ENCODE results near the gene ALDH3B1. TPM values are rescaled to one million over a fixed set of nuclear protein-coding genes. Genes with fewer than 3 reads are reported as not detected.
"Not testable (repeated sequence)": the region's sequence is repeated elsewhere in the genome, so short reads cannot be mapped to it uniquely, and the experiment has no call there.

The ALDH3B1 gene, protein sequence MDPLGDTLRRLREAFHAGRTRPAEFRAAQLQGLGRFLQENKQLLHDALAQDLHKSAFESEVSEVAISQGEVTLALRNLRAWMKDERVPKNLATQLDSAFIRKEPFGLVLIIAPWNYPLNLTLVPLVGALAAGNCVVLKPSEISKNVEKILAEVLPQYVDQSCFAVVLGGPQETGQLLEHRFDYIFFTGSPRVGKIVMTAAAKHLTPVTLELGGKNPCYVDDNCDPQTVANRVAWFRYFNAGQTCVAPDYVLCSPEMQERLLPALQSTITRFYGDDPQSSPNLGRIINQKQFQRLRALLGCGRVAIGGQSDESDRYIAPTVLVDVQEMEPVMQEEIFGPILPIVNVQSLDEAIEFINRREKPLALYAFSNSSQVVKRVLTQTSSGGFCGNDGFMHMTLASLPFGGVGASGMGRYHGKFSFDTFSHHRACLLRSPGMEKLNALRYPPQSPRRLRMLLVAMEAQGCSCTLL
- not detected for total RNA-seq

- no peak for DNase-seq
- ChIA-PET POLR2A (no interaction called here), CTCF (no interaction called here)
- Mint-ChIP-seq H3K4me3 (no peak within 1 kb of the TSS), H3K27ac (peak within 1 kb of the TSS; percentile 61), H3K27me3 (no peaks in the 10 kb centered on the region), H3K36me3 (ENCODE audit: low read depth) (no peaks in the 10 kb centered on the region), H3K9me3 (no peaks in the 10 kb centered on the region), H3K4me1 (peaks cover 5% of the 10 kb centered on the region)
These were observed at the start of gene ALDH3B1 for GRCh38 chr11:68010090-68011041. Gene ALDH3B1, plus strand, starts transcription at chr11:68010327. Its CDS starts 4,971 bp downstream, at chr11:68015298.

DNA sequence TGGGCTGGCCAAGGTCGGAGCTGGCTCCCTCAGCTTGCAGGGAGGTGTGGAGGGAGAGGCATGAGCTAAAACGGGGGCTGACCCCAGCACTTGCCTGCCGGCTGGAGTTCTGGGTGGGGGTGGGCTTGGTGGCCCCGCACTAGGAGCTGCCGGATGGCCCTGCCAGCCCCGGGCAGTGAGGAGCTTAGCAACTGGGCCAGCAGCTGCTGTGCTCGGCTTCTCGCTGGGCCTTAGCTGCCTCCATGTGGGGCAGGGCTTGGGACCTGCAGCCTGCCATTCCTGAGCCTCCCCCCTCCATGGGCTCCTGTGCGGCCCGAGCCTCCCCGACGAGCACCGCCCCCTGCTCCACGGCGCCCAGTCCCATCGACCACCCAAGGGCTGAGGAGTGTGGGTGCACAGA is 46.9 kb upstream of the ALDH3B1 start:
- CTCF ChIA-PET, result interaction anchor here (1.4 kb wide), 1 partner anchor 8 kb away, joined by 3 read pairs; no protein-coding TSS in a partner anchor
- DNase-seq; POLR2A ChIA-PET; H3K9me3 Mint-ChIP-seq; H3K4me3 Mint-ChIP-seq; H3K27ac Mint-ChIP-seq; H3K4me1 Mint-ChIP-seq; H3K36me3 Mint-ChIP-seq (ENCODE audit: low read depth): not testable (repeated sequence)
- peaks cover 18% of the 10 kb centered on the region for H3K27me3 Mint-ChIP-seq

DNA sequence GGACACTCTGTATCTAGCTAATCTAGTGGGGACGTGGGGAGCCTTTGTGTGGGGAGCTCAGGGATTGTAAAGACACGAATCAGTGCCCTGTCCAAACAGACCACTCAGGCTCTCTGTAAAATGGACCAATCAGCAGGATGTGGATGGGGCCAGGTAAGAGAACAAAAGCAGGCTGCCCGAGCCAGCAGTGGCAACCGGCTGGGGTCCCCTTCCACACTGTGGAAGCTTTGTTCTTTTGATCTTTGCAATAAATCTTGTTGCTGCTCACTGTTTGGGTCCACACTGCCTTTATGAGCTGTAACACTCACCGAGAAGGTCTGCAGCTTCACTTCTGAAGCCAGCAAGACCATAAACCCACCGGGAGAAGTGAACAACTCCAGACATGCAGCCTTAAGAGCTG is 46.2 kb upstream of the ALDH3B1 start:
- H3K27me3 Mint-ChIP-seq, result peaks cover 18% of the 10 kb centered on the region
- H3K27ac Mint-ChIP-seq; DNase-seq; H3K4me1 Mint-ChIP-seq; H3K4me3 Mint-ChIP-seq; H3K36me3 Mint-ChIP-seq (ENCODE audit: low read depth); H3K9me3 Mint-ChIP-seq; POLR2A ChIA-PET: not testable (repeated sequence)
- CTCF ChIA-PET, result interaction anchor here (1.4 kb wide), 1 partner anchor 8 kb away, joined by 3 read pairs; no protein-coding TSS in a partner anchor

- H3K9me3 Mint-ChIP-seq; H3K36me3 Mint-ChIP-seq (ENCODE audit: low read depth); H3K27ac Mint-ChIP-seq; POLR2A ChIA-PET; H3K4me1 Mint-ChIP-seq; H3K4me3 Mint-ChIP-seq; DNase-seq: not testable (repeated sequence)
- peaks cover 14% of the 10 kb centered on the region for H3K27me3 Mint-ChIP-seq
- CTCF ChIA-PET, result interaction anchor here (0.9 to 1.4 kb wide), 2 partner anchors 9 kb away, joined by 3 read pairs; no protein-coding TSS in a partner anchor
These were observed 45.4 kb upstream of the ALDH3B1 start for GRCh38 chr11:67964746-67965145.

DNA sequence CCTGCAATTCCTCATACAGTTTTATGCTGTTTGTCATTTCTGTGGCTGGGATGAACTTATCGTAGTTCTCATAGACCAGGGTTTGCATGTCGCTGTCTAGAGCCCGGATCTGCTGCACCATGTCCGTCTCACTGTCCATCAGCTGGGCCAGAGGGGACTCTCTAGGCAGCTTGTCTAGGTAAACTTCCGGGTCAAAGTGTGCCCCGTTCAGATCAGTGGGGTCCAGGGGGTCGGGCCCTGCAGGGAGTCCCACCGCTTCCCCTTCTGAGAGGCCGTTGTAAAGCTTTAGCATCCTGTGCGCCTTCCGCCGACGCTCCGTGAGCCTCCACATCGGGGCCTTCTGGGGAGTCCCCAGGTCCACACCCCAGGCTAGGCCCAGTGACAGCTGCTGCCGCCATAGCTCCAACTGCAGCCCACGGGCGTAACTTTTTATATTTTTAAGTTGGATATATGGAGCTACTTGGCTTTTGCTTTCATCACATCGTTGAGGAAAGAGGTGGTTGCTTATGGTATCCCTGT is 44.2 kb upstream of the ALDH3B1 start:
- CTCF ChIA-PET, result not testable (repeated sequence)

DNA sequence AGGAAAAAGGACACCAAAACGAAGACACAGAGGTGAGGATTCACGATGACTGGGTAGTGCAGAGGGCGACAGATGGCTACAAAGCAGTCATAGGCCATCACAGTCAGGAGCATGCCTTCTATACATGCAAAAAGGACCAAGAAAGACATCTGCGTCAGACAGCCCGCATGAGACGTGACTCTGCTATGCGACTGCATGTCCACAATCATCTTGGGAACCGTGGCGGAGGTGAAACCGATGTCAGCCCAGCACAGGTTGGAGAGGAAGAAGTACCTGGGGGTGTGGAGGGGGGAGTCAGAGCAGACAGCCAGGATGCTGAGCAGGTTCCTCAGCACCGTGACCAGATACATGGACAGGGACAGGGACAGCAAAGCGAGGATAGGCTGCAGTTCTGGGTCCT is 35.4 kb upstream of the ALDH3B1 start:
- H3K36me3 Mint-ChIP-seq (ENCODE audit: low read depth); POLR2A ChIA-PET; H3K4me1 Mint-ChIP-seq; H3K27ac Mint-ChIP-seq; H3K27me3 Mint-ChIP-seq; H3K9me3 Mint-ChIP-seq; CTCF ChIA-PET; DNase-seq; H3K4me3 Mint-ChIP-seq: not testable (repeated sequence)

More for the DNA sequence above, 44.2 kb upstream of the ALDH3B1 start:
- H3K36me3 Mint-ChIP-seq (ENCODE audit: low read depth); H3K27me3 Mint-ChIP-seq; H3K27ac Mint-ChIP-seq; H3K4me3 Mint-ChIP-seq; H3K4me1 Mint-ChIP-seq; POLR2A ChIA-PET; H3K9me3 Mint-ChIP-seq; DNase-seq: not testable (repeated sequence)

DNA sequence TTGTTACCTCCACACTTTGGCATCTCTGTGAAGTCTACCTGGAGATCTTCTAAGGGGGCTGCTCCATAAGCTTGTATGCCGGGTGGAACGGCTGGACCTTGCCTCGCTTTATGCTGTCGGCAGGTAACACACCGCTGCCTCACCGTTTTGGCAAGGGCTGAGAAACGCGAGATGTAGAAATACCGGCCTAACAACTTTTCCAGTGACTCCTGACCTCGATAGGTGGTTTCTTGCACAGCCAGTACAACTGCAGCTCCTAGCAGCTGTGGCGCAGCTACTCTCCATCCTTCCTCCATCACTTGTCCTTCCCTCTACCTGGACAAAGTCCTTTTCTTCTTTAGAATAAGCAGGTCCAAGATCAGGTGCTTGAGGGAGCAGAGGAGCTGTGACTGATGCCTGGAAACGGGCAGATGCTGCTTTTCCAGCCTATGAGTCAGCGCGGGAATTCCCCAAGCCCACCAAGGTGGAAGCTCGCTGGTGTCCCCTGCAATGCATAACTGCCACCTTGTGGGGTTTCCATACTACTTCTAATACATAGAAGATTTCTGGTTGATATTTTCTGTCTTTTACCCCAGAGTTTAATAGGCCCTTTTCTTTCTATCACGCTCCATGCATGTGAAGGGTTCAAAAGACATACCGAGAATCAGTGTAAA is 31.2 kb upstream of the ALDH3B1 start:
- H3K4me3 Mint-ChIP-seq; H3K9me3 Mint-ChIP-seq; H3K27ac Mint-ChIP-seq; H3K27me3 Mint-ChIP-seq; POLR2A ChIA-PET; H3K36me3 Mint-ChIP-seq (ENCODE audit: low read depth); DNase-seq; H3K4me1 Mint-ChIP-seq; CTCF ChIA-PET: not testable (repeated sequence)

DNA sequence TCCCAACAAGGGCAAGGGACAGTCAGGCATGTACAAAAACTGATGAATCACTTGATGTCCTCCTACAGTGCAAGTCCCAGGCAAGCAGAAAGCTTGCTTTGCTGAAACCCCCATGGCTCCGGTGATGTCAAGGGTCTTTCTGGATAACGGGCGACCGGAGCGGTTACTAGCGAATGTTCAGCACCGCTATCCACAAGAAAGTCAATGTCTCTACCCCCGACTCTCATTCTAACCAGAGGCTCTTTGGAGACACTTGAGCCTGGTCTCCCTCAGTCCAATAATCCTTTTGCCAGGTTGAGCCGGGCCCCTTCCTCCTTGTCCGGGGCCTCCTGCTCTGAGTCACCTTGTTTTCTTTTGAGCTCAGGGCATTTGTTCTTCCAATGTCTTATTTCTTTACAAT is 28.9 kb upstream of the ALDH3B1 start:
- H3K27ac Mint-ChIP-seq; H3K4me3 Mint-ChIP-seq; H3K9me3 Mint-ChIP-seq; POLR2A ChIA-PET; H3K4me1 Mint-ChIP-seq; H3K27me3 Mint-ChIP-seq; DNase-seq; H3K36me3 Mint-ChIP-seq (ENCODE audit: low read depth): not testable (repeated sequence)
- CTCF ChIA-PET, result interaction anchor here (1.5 kb wide), 1 partner anchor 13 kb away, joined by 3 read pairs; no protein-coding TSS in a partner anchor

- H3K4me3 Mint-ChIP-seq; POLR2A ChIA-PET; H3K9me3 Mint-ChIP-seq; DNase-seq; H3K4me1 Mint-ChIP-seq; H3K27me3 Mint-ChIP-seq; H3K36me3 Mint-ChIP-seq (ENCODE audit: low read depth); H3K27ac Mint-ChIP-seq: not testable (repeated sequence)
- CTCF ChIA-PET, result interaction anchor here (1.5 kb wide), 1 partner anchor 12 kb away, joined by 3 read pairs; no protein-coding TSS in a partner anchor
These were observed 27.8 kb upstream of the ALDH3B1 start for GRCh38 chr11:67982255-67982857.

- H3K9me3 Mint-ChIP-seq, result no peaks in the 10 kb centered on the region
- no peaks in the 10 kb centered on the region for H3K36me3 Mint-ChIP-seq (ENCODE audit: low read depth)
- no peak overlapping the region for H3K4me3 Mint-ChIP-seq
- no peak for DNase-seq
- no peak overlapping the region for H3K27ac Mint-ChIP-seq
- ChIA-PET POLR2A (no interaction called here), CTCF (no interaction called here)
- H3K27me3 Mint-ChIP-seq, result peaks cover 2% of the 10 kb centered on the region
- H3K4me1 Mint-ChIP-seq, result no peaks in the 10 kb centered on the region
These were observed 26.2 kb upstream of the ALDH3B1 start for GRCh38 chr11:67983951-67984350.

DNA sequence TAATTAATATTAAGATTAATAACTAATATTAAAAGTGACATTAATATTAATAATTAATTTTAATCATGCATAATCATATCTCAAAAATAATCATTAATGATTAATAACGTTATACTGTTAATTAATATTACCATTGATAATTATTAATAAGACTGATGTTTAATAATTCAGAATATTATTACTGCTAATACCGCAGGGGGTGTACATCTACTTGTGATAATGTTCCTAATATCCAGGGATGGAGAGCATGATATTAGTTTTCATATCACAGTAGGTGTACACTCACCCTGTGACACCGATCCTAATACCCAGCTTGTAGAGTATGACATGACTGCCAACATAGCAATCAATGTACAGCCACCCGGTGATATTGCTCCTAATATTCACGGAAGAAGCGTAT is 24.8 kb upstream of the ALDH3B1 start:
- H3K4me1 Mint-ChIP-seq; POLR2A ChIA-PET; H3K9me3 Mint-ChIP-seq; H3K4me3 Mint-ChIP-seq; H3K36me3 Mint-ChIP-seq (ENCODE audit: low read depth); H3K27me3 Mint-ChIP-seq; H3K27ac Mint-ChIP-seq; CTCF ChIA-PET; DNase-seq: not testable (repeated sequence)

DNA sequence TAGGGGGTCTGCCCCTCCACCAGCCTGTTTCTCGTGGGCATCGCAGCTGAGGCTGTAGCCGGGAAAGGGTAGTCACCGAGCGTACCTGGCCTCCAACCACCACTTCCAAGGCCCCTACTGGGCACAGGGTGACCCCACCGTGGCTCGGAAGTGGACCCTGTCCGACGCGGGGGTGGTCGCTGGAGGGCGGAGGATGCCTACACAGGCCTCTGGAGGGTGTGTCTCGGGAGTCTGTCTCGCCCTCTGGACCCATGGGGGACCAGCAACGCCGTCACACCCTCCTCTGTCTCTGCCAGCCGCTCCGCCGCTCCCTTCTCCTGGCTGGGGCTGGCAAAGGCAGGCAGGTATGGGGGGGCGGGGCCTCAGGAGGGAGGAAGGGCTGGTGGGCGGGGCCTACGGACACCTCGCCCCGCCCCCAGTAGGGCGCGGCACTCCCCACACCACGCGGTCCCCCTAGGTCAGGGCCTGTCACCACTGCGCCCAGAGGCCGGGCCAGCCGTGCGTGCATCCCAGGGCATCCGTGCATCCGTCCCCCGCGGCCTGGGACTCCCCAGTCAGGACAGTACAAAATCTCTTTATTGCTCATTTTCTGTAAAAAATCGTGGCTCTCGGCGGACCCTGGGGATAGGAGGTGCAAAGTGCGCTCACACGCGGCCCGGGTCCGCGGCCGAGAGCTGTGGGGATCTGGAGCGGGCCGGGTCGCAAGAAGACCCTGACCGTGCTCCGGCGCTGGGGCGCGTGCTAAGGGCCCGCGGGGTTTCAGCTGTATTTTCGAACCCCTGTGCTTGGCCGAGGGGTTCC is 19.4 kb upstream of the ALDH3B1 start:
- H3K27ac Mint-ChIP-seq; H3K4me1 Mint-ChIP-seq; H3K36me3 Mint-ChIP-seq (ENCODE audit: low read depth); H3K4me3 Mint-ChIP-seq; DNase-seq; CTCF ChIA-PET; H3K27me3 Mint-ChIP-seq; H3K9me3 Mint-ChIP-seq; POLR2A ChIA-PET: not testable (repeated sequence)

Data from activated CD4-positive, alpha-beta memory T cell treated with anti-CD3 and anti-CD28 coated beads, Interleukin-2, amount 10 ng/mL, durations not matched to agents 7 days and 5 days (primary cell).